SK-N-SH (cell line): ENCODE results near the gene C11orf65.

Source experiments
- CHD2 ChIP-seq: fragments of 150-350 bp; IDR thresholded peaks from 2 replicates; pipeline ENCODE4 v1.6.1; 2018; ENCODE audit warnings: low read length; ENCODE audit not compliant: partially characterized antibody
- CTCF ChIP-seq: fragments of 200-600 bp; sonication (generic); IDR thresholded peaks from 2 replicates; pipeline ENCODE4 v1.6.1; 2017; ENCODE audit warnings: antibody characterized with exemption, mild to moderate bottlenecking, moderate library complexity
- EP300 ChIP-seq, 2 experiments: IDR thresholded peaks; 2 replicates each; pipeline versions ENCODE4 v1.4.0 to v1.6.1; 2012; ENCODE audit warnings: borderline replicate concordance in 1 of 2, low read depth in 1 of 2, low read length in 1 of 2
- FOXJ3 ChIP-seq: sonication (generic); formaldehyde crosslinking; IDR thresholded peaks from 2 replicates; pipeline ENCODE4 v1.5.1; 2020; ENCODE audit warnings: mild to moderate bottlenecking, missing genetic modification reagents
- NRF1 ChIP-seq: IDR thresholded peaks from 2 replicates; pipeline ENCODE4 v1.6.1; 2012; ENCODE audit warnings: low read depth, mild to moderate bottlenecking, low read length
- POLR2AphosphoS5 ChIP-seq: IDR thresholded peaks from 2 replicates; pipeline ENCODE4 v1.6.1; 2012; ENCODE audit warnings: low read depth, low read length
- SMC3 ChIP-seq: IDR thresholded peaks from 2 replicates; pipeline ENCODE4 v1.6.1; 2012; ENCODE audit warnings: low read depth, low read length, improper control_type of control experiment
- TF ChIP-seq, protein P1 (sequence below): fragments of 150-350 bp; IDR thresholded peaks from 2 replicates; pipeline ENCODE4 v1.6.1; 2016; ENCODE audit warnings: mild to moderate bottlenecking, low read depth, low read length
- TF ChIP-seq, protein P2 (sequence below): IDR thresholded peaks from 2 replicates; pipeline ENCODE4 v1.4.0; 2012; ENCODE audit warnings: low read depth

- TF ChIP-seq CHD2 = no peak
- no peak for TF ChIP-seq NRF1
- TF ChIP-seq EP300 (IDR thresholded peaks at IDR 0.05; ENCODE audit: borderline replicate concordance in 1 of 2, low read depth in 1 of 2, low read length in 1 of 2) = no peak
- TF ChIP-seq, protein P1, sequence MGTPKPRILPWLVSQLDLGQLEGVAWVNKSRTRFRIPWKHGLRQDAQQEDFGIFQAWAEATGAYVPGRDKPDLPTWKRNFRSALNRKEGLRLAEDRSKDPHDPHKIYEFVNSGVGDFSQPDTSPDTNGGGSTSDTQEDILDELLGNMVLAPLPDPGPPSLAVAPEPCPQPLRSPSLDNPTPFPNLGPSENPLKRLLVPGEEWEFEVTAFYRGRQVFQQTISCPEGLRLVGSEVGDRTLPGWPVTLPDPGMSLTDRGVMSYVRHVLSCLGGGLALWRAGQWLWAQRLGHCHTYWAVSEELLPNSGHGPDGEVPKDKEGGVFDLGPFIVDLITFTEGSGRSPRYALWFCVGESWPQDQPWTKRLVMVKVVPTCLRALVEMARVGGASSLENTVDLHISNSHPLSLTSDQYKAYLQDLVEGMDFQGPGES = no peak
- TF ChIP-seq CTCF = no peak
- TF ChIP-seq, protein P2, sequence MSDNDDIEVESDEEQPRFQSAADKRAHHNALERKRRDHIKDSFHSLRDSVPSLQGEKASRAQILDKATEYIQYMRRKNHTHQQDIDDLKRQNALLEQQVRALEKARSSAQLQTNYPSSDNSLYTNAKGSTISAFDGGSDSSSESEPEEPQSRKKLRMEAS = no peak
- no peak for TF ChIP-seq POLR2AphosphoS5
- TF ChIP-seq FOXJ3 (CRISPR knock-in tag) = no peak
- no peak for TF ChIP-seq SMC3
Observed at GRCh38 chr11:108468478-108468864, 1.1 kb upstream of the C11orf65 start.
